OCI-LY7 (cell line): Measurements from ENCODE around the gene NAPB.

ENCODE experiments used
- EZH2phosphoT487 ChIP-seq: fragments of 200-600 bp; sonication (generic); IDR thresholded peaks from 2 replicates; pipeline ENCODE4 v1.6.1; 2018; ENCODE audit warnings: low read depth, borderline replicate concordance, mild to moderate bottlenecking, mixed run types, antibody characterized with exemption, low read length, moderate library complexity, mixed read lengths
- TF ChIP-seq, protein P1 (sequence below): fragments of 200-600 bp; sonication (generic); conservative IDR thresholded peaks from 2 replicates; pipeline ENCODE4 v1.5.1; 2014; ENCODE audit warnings: mild to moderate bottlenecking, antibody characterized with exemption, low read length, moderate library complexity, mixed read lengths

DNA sequence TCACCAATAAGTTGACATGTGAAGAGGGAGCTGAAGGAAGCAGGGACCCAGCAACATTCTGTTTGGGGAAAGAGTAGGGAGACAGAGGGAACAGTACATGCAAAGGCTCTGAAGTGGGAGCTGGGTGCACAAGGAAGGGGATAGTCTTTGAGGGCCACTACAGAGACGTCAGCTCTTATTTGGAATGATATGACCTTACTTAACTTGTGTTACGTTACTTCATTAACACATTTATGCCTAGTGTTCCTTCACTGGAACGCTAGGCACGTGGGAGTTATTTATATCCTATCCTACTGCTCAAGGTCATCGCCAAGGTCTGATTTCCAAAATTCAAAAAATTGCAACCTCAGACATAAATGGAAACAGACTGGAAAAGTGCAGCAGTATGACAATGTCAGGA is 20.2 kb downstream of the NAPB start:
- TF ChIP-seq, protein P1, sequence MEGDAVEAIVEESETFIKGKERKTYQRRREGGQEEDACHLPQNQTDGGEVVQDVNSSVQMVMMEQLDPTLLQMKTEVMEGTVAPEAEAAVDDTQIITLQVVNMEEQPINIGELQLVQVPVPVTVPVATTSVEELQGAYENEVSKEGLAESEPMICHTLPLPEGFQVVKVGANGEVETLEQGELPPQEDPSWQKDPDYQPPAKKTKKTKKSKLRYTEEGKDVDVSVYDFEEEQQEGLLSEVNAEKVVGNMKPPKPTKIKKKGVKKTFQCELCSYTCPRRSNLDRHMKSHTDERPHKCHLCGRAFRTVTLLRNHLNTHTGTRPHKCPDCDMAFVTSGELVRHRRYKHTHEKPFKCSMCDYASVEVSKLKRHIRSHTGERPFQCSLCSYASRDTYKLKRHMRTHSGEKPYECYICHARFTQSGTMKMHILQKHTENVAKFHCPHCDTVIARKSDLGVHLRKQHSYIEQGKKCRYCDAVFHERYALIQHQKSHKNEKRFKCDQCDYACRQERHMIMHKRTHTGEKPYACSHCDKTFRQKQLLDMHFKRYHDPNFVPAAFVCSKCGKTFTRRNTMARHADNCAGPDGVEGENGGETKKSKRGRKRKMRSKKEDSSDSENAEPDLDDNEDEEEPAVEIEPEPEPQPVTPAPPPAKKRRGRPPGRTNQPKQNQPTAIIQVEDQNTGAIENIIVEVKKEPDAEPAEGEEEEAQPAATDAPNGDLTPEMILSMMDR, result no peak
- no peak for TF ChIP-seq EZH2phosphoT487
